HL-60 (cell line): ENCODE measurements around the gene XPR1.

Source experiments
- DNase-seq, 2 experiments: peaks; one replicate each; pipeline ENCODE4 v3.0.0-alpha.2; 2010 to 2020; ENCODE audit warnings: low read depth in 1 of 2, low spot score in 1 of 2
- H3K27ac ChIP-seq: fragments of 250-450 bp; sonication (Bioruptor Pico); replicated peaks from 2 replicates; pipeline ENCODE4 v1.5.1; 2020; ENCODE audit warnings: mild to moderate bottlenecking, moderate library complexity
- H3K27me3 ChIP-seq: fragments of 250-450 bp; sonication (Bioruptor Pico); 2 replicates; pipeline ENCODE4 v1.5.1; 2021; ENCODE audit warnings: mild to moderate bottlenecking, moderate library complexity; ENCODE audit not compliant: insufficient read depth, poor library complexity, severe bottlenecking
- H3K4me3 ChIP-seq: replicated peaks from 2 replicates; pipeline ENCODE4 v1.5.1; 2011; ENCODE audit warnings: mild to moderate bottlenecking, control low read depth, low read length; ENCODE audit not compliant: insufficient read depth
- CTCF ChIP-seq: IDR thresholded peaks from one replicate; pipeline ENCODE4 v1.5.1; 2011; ENCODE audit warnings: low read length, control low read depth, inconsistent platforms; ENCODE audit not compliant: insufficient read depth
- GABPA ChIP-seq: IDR thresholded peaks from 2 replicates; pipeline ENCODE4 v1.6.1; 2012; ENCODE audit warnings: low read depth
- POLR2AphosphoS5 ChIP-seq: IDR thresholded peaks from 2 replicates; pipeline ENCODE4 v1.6.1; 2012; ENCODE audit warnings: low read depth
- SPI1 ChIP-seq: IDR thresholded peaks from 2 replicates; pipeline ENCODE4 v1.6.1; 2012; ENCODE audit warnings: low read depth, mild to moderate bottlenecking, borderline replicate concordance
- TF ChIP-seq, protein P1 (sequence below): IDR thresholded peaks from 2 replicates; pipeline ENCODE4 v1.6.1; 2012; ENCODE audit warnings: low read depth; ENCODE audit not compliant: insufficient replicate concordance

The XPR1 gene

GRCh38 chr1:180839547-180839946 lies 207.7 kb downstream of the XPR1 start:
- no peak for TF ChIP-seq GABPA
- TF ChIP-seq, protein P1, sequence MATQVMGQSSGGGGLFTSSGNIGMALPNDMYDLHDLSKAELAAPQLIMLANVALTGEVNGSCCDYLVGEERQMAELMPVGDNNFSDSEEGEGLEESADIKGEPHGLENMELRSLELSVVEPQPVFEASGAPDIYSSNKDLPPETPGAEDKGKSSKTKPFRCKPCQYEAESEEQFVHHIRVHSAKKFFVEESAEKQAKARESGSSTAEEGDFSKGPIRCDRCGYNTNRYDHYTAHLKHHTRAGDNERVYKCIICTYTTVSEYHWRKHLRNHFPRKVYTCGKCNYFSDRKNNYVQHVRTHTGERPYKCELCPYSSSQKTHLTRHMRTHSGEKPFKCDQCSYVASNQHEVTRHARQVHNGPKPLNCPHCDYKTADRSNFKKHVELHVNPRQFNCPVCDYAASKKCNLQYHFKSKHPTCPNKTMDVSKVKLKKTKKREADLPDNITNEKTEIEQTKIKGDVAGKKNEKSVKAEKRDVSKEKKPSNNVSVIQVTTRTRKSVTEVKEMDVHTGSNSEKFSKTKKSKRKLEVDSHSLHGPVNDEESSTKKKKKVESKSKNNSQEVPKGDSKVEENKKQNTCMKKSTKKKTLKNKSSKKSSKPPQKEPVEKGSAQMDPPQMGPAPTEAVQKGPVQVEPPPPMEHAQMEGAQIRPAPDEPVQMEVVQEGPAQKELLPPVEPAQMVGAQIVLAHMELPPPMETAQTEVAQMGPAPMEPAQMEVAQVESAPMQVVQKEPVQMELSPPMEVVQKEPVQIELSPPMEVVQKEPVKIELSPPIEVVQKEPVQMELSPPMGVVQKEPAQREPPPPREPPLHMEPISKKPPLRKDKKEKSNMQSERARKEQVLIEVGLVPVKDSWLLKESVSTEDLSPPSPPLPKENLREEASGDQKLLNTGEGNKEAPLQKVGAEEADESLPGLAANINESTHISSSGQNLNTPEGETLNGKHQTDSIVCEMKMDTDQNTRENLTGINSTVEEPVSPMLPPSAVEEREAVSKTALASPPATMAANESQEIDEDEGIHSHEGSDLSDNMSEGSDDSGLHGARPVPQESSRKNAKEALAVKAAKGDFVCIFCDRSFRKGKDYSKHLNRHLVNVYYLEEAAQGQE: no peak
- TF ChIP-seq CTCF: no peak
- TF ChIP-seq SPI1: no peak
- no peak for TF ChIP-seq POLR2AphosphoS5
- Histone ChIP-seq H3K4me3 (no peak overlapping the region), H3K27me3 (no peaks in the 10 kb centered on the region), H3K27ac (no peak overlapping the region)
- no peak for DNase-seq

DNA sequence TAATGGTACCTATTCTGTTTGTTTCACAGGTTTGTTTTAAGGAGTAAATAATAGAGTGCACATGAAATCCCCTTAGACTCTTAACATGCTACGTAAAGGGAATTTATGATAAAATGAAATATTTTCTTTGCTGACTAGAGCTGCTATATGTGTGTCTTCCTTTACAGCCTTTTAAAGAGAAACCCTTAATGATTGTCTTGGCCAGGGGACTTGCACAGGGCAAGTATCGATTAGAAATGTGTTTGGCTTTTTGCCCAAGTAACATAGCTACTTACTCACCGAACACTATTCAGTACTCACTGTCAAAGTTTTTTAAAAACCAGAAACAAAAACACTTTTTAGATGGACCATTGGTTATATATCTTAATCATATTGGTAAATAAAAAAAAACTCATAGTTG lies 209.6 kb downstream of the XPR1 start:
- TF ChIP-seq CTCF (no peak), SPI1 (no peak), POLR2AphosphoS5 (no peak), GABPA (no peak)
- TF ChIP-seq, protein P1: no peak
- no peak overlapping the region for H3K4me3 ChIP-seq
- no peak for DNase-seq
- H3K27ac ChIP-seq: no peak overlapping the region
- H3K27me3 ChIP-seq: no peaks in the 10 kb centered on the region

GRCh38 chr1:180842052-180842451 lies 210.2 kb downstream of the XPR1 start:
- Histone ChIP-seq H3K27me3 (no peaks in the 10 kb centered on the region), H3K27ac (no peak overlapping the region), H3K4me3 (no peak overlapping the region)
- no peak for DNase-seq
- TF ChIP-seq, protein P1: no peak
- no peak for TF ChIP-seq GABPA
- no peak for TF ChIP-seq POLR2AphosphoS5
- TF ChIP-seq SPI1: no peak
- no peak for TF ChIP-seq CTCF
